Fibroblast of lung (primary cell): ENCODE results near the gene NPM1.
A peak's percentile ranks its signal among the peaks of the same experiment; 100 is the strongest.

ENCODE experiments used
- EZH2 ChIP-seq: IDR thresholded peaks from 2 replicates; pipeline ENCODE4 v1.5.1; 2012; ENCODE audit warnings: low read length, control low read depth, mild to moderate bottlenecking; ENCODE audit errors: missing control alignments
- TF ChIP-seq, protein P1 (sequence below), 2 donors: IDR thresholded peaks in 1 of 2; conservative IDR thresholded peaks in 1 of 2; 1 replicate in 1 of 2; 2 replicates in 1 of 2; pipeline ENCODE4 v1.5.1; 2011 to 2012; ENCODE audit warnings: low read length in 2 of 2, control low read depth in 1 of 2, inconsistent platforms in 1 of 2, low read depth in 1 of 2, mild to moderate bottlenecking in 1 of 2

DNA sequence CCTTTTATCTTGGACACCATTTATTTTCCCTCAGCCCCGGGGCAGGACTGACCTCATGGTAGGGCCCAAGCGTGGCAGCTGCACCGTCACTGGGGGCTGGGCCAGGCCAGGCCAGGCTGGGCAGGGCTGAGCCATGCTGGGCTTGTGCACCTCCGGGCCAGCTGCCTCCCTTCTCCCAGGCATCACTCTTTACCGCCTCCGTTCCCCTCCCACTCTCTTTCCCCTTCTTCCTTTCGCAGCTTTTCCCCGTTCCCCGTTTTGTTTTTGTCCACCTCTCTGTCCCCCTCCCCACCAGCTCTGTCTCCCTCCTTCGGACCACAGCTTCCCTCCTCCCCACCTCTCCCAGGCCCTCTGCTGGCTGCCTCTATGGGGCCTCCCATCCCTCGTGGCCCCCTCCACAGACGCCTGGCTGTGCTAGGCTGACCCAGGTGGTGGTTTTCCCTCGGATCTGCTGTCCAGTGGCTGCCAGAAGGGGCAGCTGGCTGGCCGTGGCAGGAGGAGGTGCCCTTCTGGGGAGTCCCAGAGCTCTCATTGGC, 49.7 kb downstream of the NPM1 start:
- no peak for TF ChIP-seq EZH2
- TF ChIP-seq, protein P1, sequence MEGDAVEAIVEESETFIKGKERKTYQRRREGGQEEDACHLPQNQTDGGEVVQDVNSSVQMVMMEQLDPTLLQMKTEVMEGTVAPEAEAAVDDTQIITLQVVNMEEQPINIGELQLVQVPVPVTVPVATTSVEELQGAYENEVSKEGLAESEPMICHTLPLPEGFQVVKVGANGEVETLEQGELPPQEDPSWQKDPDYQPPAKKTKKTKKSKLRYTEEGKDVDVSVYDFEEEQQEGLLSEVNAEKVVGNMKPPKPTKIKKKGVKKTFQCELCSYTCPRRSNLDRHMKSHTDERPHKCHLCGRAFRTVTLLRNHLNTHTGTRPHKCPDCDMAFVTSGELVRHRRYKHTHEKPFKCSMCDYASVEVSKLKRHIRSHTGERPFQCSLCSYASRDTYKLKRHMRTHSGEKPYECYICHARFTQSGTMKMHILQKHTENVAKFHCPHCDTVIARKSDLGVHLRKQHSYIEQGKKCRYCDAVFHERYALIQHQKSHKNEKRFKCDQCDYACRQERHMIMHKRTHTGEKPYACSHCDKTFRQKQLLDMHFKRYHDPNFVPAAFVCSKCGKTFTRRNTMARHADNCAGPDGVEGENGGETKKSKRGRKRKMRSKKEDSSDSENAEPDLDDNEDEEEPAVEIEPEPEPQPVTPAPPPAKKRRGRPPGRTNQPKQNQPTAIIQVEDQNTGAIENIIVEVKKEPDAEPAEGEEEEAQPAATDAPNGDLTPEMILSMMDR (conservative IDR thresholded peaks at IDR 0.05 in 1 of 2, IDR thresholded peaks at IDR 0.05 in 1 of 2; ENCODE audit: low read depth in 1 of 2, low read length in 2 of 2), result peak in 1 of 2 donors; percentile 14
